HG03469 (cell line): Measurements from ENCODE around the gene PRR30.
"Not testable (repeated sequence)": the region's sequence is repeated elsewhere in the genome, so short reads cannot be mapped to it uniquely, and the experiment has no call there.

ENCODE experiments used
- ATAC-seq: cut with Tn5 transposase; IDR thresholded peaks from one replicate; pipeline ENCODE4 v1.9.1; 2021; ENCODE audit warnings: mild to moderate bottlenecking, moderate library complexity, moderate number of reproducible peaks; ENCODE audit not compliant: unreplicated experiment

Gene PRR30

GRCh38 chr2:27130396-27130795, 8.8 kb downstream of the PRR30 start:
- no peak for ATAC-seq

DNA sequence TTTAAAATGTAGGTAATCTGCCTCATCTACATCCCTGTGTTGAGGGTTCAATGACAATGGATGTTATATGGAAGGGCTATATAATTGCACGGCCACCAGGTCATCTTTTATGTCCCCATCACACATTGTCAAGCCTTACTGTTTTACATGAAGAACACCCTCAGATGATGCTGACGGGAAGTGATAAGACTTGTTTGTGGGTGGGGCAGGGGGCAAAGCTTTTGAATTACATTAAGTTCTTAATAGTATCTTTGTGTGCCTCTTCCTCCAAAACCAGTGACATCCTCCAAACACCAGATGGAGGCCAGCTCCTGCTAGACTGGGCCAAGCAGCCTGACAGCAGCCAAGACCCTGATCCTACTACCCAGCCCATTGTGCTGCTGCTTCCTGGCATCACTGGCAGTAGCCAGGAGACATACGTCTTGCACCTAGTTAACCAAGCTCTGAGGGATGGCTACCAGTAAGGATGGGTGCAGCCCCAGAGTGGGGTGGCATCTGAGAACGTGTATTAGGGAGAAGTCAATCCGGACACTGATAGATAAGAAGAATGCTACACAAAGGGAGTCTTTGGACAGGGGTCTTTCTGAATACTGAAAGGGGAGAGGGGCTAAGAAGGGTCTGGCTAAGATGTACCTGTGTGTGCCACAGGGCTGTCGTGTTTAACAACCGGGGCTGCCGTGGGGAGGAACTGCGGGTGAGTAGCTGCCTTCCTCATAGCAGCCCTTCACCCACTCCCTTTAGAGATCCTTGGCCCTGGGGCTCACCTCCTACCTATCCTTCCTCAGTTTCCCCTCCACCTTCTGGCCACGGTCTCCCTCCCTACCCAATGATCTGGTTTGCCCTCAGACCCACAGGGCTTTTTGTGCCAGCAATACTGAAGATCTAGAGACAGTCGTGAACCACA, 10.3 kb downstream of the PRR30 start:
- no peak for ATAC-seq

GRCh38 chr2:27127883-27128667, 11.1 kb downstream of the PRR30 start:
- no peak for ATAC-seq

DNA sequence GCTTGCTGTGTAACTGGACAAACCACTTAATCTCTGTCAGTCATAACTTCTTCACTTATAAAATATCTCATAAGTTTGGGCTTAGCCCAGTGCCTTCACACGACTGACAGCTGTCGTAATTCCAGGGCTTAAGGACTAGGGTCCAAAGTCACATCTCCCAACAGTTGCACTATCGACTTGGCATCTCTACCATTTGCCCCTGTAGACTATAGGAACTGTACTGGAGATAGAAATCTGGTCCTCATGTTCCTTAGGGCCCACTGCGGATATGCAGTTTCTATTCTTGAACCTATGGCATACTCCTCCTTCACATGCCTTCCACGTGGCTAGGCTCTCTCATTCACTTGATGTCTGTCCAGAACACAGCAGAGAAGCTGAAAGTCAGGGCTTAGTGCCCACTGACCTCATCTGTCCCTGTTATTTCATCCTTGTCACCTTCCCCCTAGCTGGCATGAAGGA, 12.9 kb downstream of the PRR30 start:
- ATAC-seq: no peak

DNA sequence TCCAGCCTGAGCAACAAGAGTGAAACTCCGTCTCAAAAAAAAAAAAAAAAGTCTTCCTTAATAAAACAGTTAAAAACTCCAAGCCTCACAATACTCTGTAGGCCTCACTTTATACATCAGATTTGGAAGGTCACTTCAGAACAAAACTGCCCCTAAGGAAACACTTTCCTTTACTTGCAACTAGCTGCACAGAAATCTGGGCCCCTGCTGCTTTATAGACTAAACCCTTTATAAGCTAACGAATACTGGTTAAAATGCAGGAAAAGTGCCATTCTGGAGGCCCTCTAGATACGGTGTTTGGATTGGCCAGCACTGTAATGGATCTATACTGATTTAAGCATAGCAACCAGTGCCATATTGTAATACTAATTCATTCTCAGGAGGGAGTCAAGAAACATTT, 14.1 kb downstream of the PRR30 start:
- ATAC-seq: no peak

DNA sequence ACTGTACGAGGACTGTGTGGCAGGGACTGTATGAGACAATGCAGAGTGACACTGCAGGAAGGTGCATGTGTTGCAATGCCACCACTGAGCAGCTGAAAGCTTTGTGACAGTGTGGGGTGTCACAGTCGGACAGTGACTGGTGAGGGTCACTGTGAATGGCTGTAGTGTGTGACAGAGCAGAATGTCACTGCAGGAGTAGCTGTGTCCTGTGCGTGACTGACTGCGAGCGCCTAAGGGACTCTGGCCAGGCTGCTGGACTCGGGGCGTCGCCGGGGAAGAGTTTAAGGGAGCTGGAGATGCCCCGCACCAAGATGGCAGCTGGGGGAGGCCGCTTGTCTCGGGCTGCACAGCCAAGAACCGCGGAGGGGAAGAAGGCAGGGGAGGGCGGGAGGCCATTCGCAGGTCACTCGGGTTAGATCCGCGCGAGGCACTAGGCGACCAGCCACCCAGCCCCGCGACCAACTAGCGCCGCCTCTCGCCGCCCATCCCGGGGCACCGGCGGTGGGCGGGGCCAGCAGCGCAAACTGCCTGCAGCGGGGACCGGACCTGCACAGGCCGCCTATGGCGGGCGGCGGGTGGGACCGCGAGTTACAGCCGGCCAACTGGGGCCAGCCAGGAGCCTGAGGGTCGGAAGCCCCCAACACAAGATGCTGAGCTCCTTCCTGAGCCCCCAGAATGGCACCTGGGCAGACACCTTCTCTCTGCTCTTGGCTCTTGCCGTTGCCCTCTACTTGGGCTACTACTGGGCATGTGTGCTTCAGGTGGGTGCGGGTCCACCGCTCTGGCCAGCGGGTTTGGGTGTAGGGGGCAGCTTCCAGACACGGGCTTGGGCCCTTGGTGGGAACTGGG, 15.7 kb downstream of the PRR30 start, which contains the start of gene ABHD1:
Gene ABHD1, plus strand, starts transcription at position 514 of the 849 bp plus-strand sequence. Its CDS starts 134 bp downstream, at position 648.
- no peak for ATAC-seq

DNA sequence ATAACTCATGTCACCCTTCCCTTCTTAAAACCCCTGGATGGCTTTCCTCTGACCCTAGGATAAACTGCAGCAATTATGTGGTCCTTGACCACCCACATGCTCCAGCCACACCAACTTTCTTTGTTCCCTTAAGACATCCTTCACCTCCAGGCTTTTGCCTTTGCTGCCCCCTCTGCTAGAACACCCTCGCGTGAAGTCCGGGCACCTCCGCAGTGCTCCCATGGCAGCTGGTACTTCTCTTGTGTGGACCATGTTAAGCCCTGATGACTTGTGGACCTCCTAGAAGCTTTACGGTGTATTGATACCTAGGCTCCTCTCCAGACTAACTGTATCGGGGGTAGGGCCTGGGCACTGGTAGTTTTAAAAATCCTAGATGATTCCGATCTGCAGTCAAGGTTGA, 16.4 kb downstream of the PRR30 start:
- no peak for ATAC-seq

- no peak for ATAC-seq
These were observed 17.3 kb downstream of the PRR30 start for GRCh38 chr2:27121906-27122305.

- ATAC-seq: not testable (repeated sequence)
These were observed 19.9 kb downstream of the PRR30 start for GRCh38 chr2:27119330-27119670.

GRCh38 chr2:27118525-27119329, 20.5 kb downstream of the PRR30 start, which contains the start of gene CGREF1:
CGREF1 (minus strand) TSS chr2:27119128; CDS start chr2:27104366, 14,762 bp downstream.
- ATAC-seq: no peak

DNA sequence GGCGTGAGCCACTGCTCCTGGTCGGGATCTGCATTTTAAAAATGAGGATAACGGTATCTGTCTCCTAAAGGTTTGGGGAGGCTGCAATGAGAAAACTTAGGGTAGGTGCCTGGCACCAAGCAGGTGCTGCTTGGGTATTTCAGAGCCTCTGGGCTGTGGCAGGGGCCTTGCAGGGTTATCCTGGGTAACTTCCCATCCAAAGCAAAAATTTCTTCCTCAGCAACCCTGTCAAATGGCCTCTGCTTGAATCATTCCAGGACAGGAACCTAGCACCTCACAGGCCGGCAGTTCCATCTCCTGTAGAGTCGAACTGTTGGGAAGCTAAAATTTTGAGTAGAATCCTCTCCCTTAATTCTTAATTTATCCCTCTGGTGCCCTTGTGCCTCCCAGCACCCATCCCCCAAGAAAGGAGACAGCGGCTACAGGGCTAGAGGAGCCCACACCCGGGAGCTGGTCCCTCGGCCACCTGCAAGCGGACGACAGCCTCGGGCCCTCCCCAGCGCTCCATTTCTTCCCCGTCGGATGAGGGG, 21.1 kb downstream of the PRR30 start:
- ATAC-seq: no peak

GRCh38 chr2:27115519-27115918, 23.7 kb downstream of the PRR30 start:
- no peak for ATAC-seq

DNA sequence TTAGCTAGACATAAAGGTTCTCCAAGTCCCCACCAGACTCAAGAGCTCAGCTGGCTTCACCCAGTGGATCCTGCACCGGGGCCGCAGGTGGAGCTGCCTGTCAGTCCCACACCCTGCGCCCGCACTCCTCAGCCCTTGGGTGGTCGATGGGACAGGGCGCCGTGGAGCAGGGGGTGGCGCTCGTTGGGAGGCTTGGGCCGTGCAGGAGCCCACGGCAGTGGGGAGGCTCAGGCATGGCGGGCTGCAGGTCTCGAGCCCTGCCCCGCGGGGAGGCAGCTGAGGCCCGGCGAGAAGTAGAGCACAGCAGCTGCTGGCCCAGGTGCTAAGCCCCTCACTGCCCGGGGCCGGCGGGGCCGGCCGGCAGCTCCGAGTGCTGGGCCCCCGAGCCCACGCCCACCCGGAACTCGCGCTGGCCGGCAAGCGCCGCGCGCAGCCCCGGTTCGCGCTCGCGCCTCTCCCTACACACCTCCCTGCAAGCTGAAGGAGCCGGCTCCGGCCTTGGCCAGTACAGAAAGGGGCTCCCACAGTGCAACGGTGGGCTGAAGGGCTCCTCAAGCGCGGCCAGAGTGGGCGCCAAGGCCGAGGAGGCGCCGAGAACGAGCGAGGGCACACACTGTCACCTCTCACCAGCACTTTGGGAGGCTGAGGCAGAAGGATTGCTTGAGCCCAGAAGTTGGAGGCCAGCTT, 27.7 kb downstream of the PRR30 start:
- not testable (repeated sequence) for ATAC-seq

- not testable (repeated sequence) for ATAC-seq
These were observed 28.4 kb downstream of the PRR30 start for GRCh38 chr2:27110603-27111352.

DNA sequence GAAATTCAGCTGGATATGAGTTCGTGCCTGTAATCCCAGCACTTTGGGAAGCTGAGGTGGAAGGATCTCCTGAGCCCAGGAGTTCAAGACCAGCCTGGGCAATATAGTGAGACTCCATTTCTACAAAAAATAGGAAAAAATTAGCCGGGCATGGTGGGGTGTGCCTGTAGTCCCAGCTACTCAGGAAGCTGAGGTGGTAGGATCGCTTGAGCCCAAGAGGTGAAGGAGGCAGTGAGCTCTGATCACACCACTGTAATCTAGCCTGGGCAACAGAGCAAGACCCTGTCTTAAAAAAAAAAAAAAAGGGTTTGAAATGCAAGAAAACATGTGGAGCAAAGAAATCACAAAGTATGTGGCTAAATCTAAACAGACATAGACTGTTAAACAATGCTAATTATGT, 30.1 kb downstream of the PRR30 start:
- ATAC-seq: no peak

- ATAC-seq: no peak
These were observed 31.0 kb downstream of the PRR30 start for GRCh38 chr2:27108221-27108620.

DNA sequence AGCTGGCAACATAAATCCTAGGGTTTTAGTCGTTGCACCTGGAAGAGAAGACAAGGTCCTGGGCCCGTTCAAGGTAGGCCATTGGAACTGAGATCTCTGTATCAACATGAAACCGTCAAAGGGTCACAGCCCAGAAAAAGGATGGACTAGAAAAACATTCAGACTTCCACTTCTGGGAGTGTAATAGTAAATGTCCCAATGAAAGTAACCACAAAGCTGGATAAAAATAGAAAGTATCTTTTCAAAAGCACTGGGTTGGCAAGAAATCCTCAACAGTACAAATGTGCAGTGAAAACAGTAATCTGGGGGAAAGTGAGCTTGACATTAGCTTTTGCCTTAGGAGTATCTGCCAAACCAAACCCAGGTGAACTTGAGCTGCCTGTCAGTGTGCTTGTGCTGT, 33.2 kb downstream of the PRR30 start:
- ATAC-seq: no peak

DNA sequence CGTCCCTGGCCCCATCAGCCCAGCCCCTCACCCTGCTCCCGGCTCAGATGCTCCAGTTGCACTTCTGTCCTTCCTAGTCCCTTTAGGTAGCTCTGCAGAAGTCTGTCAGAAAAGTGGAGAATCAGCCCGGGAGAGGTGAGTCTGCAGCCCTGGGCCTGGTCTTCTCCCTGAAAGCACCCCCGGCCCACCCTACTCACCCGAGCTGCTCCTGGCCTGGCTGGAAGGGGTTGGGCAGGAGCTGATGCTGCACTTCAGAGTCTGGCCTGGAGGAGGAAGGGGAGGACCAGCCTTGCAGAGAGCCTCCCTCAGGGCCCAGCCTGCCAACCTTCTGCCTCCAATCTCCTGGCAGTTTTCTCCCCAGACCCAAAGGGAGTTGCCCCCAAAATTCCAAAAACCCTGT, 36.9 kb downstream of the PRR30 start:
- no peak for ATAC-seq
